ENCODE data around the gene MRPS34.

DNA sequence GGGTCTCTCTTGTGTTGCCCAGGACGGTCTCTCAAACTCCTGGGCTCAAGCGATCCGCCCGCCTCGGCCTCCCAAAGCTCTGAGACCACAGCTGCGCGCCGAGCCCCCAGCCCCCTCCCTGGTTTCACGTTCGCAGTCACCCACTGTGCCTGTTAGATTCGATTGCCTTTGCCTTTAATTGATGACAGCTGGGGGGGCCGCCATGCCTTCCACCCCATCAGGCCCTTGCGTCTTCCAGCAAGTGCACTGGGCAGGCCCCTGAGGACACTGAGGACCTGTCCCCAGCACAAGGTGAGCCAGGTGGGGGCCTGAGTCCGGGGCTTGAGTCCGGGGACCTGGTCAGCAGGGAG lies 17.3 kb upstream of the MRPS34 start:
- TF ChIP-seq ZNF354C (tag by site-specific recombination; IDR thresholded peaks at IDR 0.05; ENCODE audit: borderline replicate concordance, low read depth) (no peak), ZNF664 (tag by site-specific recombination; IDR thresholded peaks at IDR 0.05) (no peak)
- TF ChIP-seq, protein P1, sequence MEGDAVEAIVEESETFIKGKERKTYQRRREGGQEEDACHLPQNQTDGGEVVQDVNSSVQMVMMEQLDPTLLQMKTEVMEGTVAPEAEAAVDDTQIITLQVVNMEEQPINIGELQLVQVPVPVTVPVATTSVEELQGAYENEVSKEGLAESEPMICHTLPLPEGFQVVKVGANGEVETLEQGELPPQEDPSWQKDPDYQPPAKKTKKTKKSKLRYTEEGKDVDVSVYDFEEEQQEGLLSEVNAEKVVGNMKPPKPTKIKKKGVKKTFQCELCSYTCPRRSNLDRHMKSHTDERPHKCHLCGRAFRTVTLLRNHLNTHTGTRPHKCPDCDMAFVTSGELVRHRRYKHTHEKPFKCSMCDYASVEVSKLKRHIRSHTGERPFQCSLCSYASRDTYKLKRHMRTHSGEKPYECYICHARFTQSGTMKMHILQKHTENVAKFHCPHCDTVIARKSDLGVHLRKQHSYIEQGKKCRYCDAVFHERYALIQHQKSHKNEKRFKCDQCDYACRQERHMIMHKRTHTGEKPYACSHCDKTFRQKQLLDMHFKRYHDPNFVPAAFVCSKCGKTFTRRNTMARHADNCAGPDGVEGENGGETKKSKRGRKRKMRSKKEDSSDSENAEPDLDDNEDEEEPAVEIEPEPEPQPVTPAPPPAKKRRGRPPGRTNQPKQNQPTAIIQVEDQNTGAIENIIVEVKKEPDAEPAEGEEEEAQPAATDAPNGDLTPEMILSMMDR (tag by site-specific recombination; IDR thresholded peaks at IDR 0.05), result no peak
